Adrenal gland (tissue), 12 donors: Measurements from ENCODE around the gene SLC39A12. TPM values are rescaled to one million over a fixed set of nuclear protein-coding genes. Genes with fewer than 3 reads are reported as not detected.

Source experiments
- DNase-seq, 7 donors: peaks; one replicate each; pipeline ENCODE4 v3.0.0-alpha.2; 2019 to 2020
- H3K27ac ChIP-seq, 5 donors: fragments of 200-600 bp; sonication (generic) in 4 of 5; 1 replicate in 3 of 5; 2 replicates in 2 of 5; pipeline versions ENCODE4 v1.5.1 to v1.8.0; 2016 to 2020; ENCODE audit warnings: mild to moderate bottlenecking in 1 of 5
- H3K27me3 ChIP-seq: fragments of 200-600 bp; 2 replicates; pipeline ENCODE4 v1.8.0; 2021
- H3K36me3 ChIP-seq, 2 donors: fragments of 200-600 bp; replicated peaks in 1 of 2; 1 replicate in 1 of 2; 2 replicates in 1 of 2; pipeline versions ENCODE4 v1.5.1 to v1.8.0; 2018 to 2022
- H3K4me1 ChIP-seq, 2 donors: fragments of 200-600 bp; replicated peaks in 1 of 2; 1 replicate in 1 of 2; 2 replicates in 1 of 2; pipeline versions ENCODE4 v1.5.1 to v1.8.0; 2018 to 2021
- H3K4me3 ChIP-seq, 4 donors: fragments of 200-600 bp; sonication (generic) in 3 of 4; one replicate each; pipeline ENCODE4 v1.5.1; 2016 to 2018
- H3K9me3 ChIP-seq, 3 donors: fragments of 200-600 bp; sonication (generic) in 1 of 3; replicated peaks in 1 of 3; 1 replicate in 2 of 3; 2 replicates in 1 of 3; pipeline versions ENCODE4 v1.5.1 to v1.8.0; 2016 to 2021
- POLR2A ChIP-seq, 2 donors: fragments of 450-650 bp; IDR thresholded peaks; one replicate each; pipeline ENCODE4 v1.6.1; 2017; ENCODE audit warnings: antibody characterized with exemption in 2 of 2, mild to moderate bottlenecking in 2 of 2, moderate library complexity in 1 of 2
- WGBS, 4 donors: extraction: QIAGEN DNeasy Blood & Tissue Kit in 2 of 4; methylation state at CpG; one replicate each; pipeline versions ENCODE4 v1.1.5 to v1.1.7; 2013 to 2017; 5-methylcytosine and 5-hydroxymethylcytosine counted together
- intact Hi-C, 2 donors: fragments of 100-400 bp; cut with DNase I; formaldehyde crosslinking; loops; one replicate each; pipeline versions ENCODE4 v1.14.1 to v1.15.0; 2022 to 2023
- polyA plus RNA-seq, 3 donors: library from polyadenylated mRNA; stranded (reverse); fragments of 200-250 nt in 2 of 3; fragments of 350-450 nt in 1 of 3; fragmentation: Illumina TruSeq in 1 of 3; extraction: RNeasy Lipid Tissue Mini Kit (QIAGEN cat#74804) in 1 of 3; gene quantifications; one replicate each; pipeline ENCODE4 v1.2.3, GENCODE V29; 2013 to 2014
- total RNA-seq, 9 donors: library from RNA; depleted of rRNA in 4 of 9; stranded (reverse); fragments of >200 nt in 4 of 9; fragments of 120-200 nt in 1 of 9; fragmentation: NEBNext Ultra II Directional in 1 of 9; extraction: Animal tissue kit (Norgen Biotek cat#: 25700) in 1 of 9; gene quantifications; one replicate each; pipeline versions ENCODE4 v1.1.0 to v1.2.4, GENCODE V29; 2013 to 2023
- TF ChIP-seq, protein P1 (sequence below), 6 experiments: fragments of 450-650 bp in 4 of 6; fragments of 200-600 bp in 2 of 6; sonication (generic) in 1 of 6; IDR thresholded peaks; 1 replicate in 5 of 6; 2 replicates in 1 of 6; pipeline versions ENCODE4 v1.5.1 to v1.8.0; 2016 to 2021; ENCODE audit warnings: antibody characterized with exemption in 6 of 6, mild to moderate bottlenecking in 2 of 6, moderate library complexity in 1 of 6
- donor health status: healthy with polysubstance abuse.
- donor health status: Bipolar disorder and iron deficiency.
- donor health status: DM: yes; HTN: yes; CAD: no.
- donor health status: DM: no; HTN: no; CAD: no.
- donor health status: DM: no; HTN: no; CAD: no.
- donor health status: DM: yes; HTN: yes; CAD: no.

Gene SLC39A12
- total and polyA plus RNA-seq, 12 donors, result 0.14 to 0.34 (median 0.23) TPM; not detected in 6

DNA sequence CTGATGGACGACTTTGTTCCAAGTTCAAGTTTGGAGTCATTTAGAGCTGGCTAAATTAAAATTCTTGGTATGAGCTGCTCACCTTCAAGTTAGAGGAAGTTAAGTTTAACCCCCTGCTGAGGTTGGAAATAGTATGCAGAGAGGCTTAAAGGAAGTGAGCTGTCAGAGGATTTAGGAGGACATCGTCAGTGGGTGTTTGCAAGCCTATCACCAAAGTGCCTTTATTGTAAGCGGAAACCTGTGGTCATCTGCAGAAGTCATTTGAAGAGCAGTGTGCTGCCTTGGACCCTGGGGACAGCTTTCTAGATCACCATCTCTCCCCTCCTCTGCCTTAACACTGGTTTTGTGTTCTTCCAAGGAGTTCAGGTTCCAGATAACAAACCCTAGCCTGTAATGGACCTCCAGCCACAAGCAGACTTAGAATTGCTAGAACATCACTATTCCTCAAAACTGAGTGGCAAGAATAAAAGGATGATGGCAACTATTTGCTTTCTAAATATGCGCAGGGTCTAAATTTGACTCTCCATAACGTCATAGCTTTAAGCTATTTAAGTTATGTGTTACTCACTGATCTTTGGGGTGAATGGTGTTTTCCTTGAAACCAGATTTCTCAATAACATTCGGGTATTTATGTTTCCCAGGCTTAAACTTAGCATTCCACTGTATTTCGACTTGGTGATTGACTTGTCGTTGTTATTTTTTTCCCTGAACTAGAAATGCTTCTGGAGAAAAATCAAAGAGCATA is 93.4 kb downstream of the SLC39A12 start:
- DNase-seq, result no peak
- Histone ChIP-seq H3K36me3 (no peaks in the 10 kb centered on the region), H3K9me3 (no peaks in the 10 kb centered on the region), H3K27me3 (no peaks in the 10 kb centered on the region), H3K4me3 (no peak overlapping the region), H3K27ac (no peak overlapping the region), H3K4me1 (no peaks in the 10 kb centered on the region)
- TF ChIP-seq POLR2A (IDR thresholded peaks at IDR 0.05), result no peak
- TF ChIP-seq, protein P1, sequence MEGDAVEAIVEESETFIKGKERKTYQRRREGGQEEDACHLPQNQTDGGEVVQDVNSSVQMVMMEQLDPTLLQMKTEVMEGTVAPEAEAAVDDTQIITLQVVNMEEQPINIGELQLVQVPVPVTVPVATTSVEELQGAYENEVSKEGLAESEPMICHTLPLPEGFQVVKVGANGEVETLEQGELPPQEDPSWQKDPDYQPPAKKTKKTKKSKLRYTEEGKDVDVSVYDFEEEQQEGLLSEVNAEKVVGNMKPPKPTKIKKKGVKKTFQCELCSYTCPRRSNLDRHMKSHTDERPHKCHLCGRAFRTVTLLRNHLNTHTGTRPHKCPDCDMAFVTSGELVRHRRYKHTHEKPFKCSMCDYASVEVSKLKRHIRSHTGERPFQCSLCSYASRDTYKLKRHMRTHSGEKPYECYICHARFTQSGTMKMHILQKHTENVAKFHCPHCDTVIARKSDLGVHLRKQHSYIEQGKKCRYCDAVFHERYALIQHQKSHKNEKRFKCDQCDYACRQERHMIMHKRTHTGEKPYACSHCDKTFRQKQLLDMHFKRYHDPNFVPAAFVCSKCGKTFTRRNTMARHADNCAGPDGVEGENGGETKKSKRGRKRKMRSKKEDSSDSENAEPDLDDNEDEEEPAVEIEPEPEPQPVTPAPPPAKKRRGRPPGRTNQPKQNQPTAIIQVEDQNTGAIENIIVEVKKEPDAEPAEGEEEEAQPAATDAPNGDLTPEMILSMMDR (IDR thresholded peaks at IDR 0.05), result no peak
- 70 to 75% (median 73%) methylated on average over 8 of the region's 8 CpGs for WGBS, 4 donors
- intact Hi-C loops, result no loop called here

DNA sequence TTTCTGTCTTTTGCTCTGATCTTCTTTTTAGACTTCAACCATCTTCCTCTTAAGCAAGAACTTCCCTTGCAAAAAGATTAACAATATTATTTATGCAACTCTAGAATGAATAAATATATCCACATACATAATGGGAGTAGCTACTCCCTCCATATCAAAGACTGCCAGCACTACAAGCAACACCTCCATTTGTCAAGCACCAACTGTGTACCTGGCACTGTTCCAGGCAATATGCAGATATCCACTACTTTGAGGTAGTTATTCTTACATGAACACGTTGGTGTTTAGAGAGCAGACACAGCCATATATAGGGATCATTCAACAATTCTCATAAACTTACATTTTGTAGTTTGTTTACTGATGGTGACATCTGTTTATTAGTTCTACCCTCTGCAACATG is 104.9 kb downstream of the SLC39A12 start:
- Histone ChIP-seq H3K9me3 (no peaks in the 10 kb centered on the region), H3K36me3 (no peaks in the 10 kb centered on the region), H3K4me3 (no peak overlapping the region), H3K27ac (no peak overlapping the region), H3K4me1 (no peaks in the 10 kb centered on the region), H3K27me3 (no peaks in the 10 kb centered on the region)
- 47 to 83% (median 57%) methylated on average over 1 of the region's 1 CpG for WGBS, 4 donors
- TF ChIP-seq POLR2A (IDR thresholded peaks at IDR 0.05), result no peak
- TF ChIP-seq, protein P1 (IDR thresholded peaks at IDR 0.05), result no peak
- intact Hi-C loops, result no loop called here
- DNase-seq, result no peak

DNA sequence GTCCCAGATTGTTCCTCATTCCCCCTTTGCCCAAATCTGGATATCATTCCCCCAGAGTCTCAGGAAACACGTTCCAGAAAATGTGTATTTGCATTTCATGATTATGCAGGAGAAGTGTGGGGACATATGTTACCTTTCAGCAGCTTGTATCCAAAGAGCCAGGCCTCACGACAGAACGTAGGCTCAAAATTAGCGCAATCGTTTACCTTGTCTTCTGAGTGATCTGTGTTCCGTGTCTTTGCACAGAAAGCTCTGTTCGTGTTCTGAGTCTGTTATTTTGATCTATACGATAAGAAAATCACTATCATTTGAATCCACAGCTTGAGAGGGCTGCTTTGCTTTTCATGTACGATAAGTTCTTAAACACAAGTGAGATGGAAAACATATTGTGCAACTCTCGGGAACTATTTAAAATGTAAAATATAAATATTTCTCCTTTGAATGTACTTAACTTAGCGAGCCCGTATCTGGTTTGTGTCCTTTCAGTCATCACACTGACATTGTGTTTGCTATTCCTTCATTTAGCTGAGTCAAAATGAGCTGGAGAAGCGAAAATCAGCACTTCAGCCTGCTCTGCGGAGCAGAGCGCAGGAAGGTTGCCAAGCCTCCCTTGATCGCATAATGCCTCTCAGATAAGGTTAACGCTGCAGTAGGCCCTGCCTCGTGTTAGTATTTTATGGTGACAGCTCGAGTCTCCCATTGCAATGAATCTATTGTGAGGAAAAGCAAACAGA is 108.3 kb downstream of the SLC39A12 start:
- intact Hi-C loops, result no loop called here
- WGBS, 4 donors, result 81 to 84% (median 82%) methylated on average over 19 of the region's 19 CpGs
- Histone ChIP-seq H3K4me1 (no peaks in the 10 kb centered on the region), H3K4me3 (no peak overlapping the region), H3K27ac (no peak overlapping the region), H3K9me3 (no peaks in the 10 kb centered on the region), H3K27me3 (no peaks in the 10 kb centered on the region), H3K36me3 (no peaks in the 10 kb centered on the region)
- TF ChIP-seq, protein P1 (IDR thresholded peaks at IDR 0.05), result no peak
- no peak for TF ChIP-seq POLR2A (IDR thresholded peaks at IDR 0.05)
- DNase-seq, result peak in 1 of 7 donors; percentile 59

DNA sequence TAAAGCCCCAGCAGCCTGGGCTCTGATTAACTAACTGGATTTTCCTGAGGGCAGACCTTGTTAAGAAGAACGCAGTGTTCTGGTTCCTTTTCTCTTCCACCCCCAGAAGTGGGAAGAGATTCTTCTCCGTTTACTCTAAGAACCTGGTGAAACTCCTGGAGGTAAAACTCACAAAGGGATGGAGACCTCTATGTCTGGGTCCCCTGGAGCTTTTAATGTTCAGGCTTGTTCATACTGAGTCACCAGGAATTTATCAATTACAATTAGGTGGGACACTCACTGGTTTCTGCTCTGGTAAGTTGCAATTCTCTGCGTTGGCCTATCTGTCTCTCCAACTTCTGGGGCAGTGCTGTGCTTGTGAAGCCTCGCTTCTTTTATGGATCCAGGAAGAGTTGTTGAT is 115.2 kb downstream of the SLC39A12 start:
- H3K27ac ChIP-seq, result no peak overlapping the region
- WGBS, 4 donors, result 89 to 100% (median 91%) methylated on average over 2 to 4 of the region's 4 CpGs
- intact Hi-C loops, result no loop called here
- H3K4me1 ChIP-seq, result no peaks in the 10 kb centered on the region
- no peaks in the 10 kb centered on the region for H3K36me3 ChIP-seq
- no peaks in the 10 kb centered on the region for H3K9me3 ChIP-seq
- H3K4me3 ChIP-seq, result no peak overlapping the region
- TF ChIP-seq, protein P1 (IDR thresholded peaks at IDR 0.05), result no peak
- no peaks in the 10 kb centered on the region for H3K27me3 ChIP-seq
- DNase-seq, result no peak
